WTC11 (cell line): ENCODE results near the gene TDRD9. TPM values are rescaled to one million over a fixed set of nuclear protein-coding genes. Genes with fewer than 3 reads are reported as not detected.

Experiments used
- ATAC-seq: fragments of 200-7000 bp; cut with Tn5 transposase; 2 replicates; pipeline ENCODE4 v1.10.0; 2021; ENCODE audit warnings: mild to moderate bottlenecking, moderate library complexity
- CTCF ChIA-PET: fragments of 300-600 bp; sonication (Branson Sonifier 250); formaldehyde crosslinking; loops from one replicate; lab custom pipeline; 2021; ENCODE audit warnings: antibody characterized with exemption; lab: Charles Lee
- POLR2A ChIA-PET: fragments of 350-600 bp; sonication (Branson Sonifier 250); formaldehyde crosslinking; loops from one replicate; lab custom pipeline; 2021; ENCODE audit warnings: antibody characterized with exemption; lab: Charles Lee
- DNase-seq: peaks from one replicate; pipeline ENCODE4 v3.0.0; 2021; ENCODE audit warnings: low spot score
- H3K27ac Mint-ChIP-seq: 2 replicates; pipeline ENCODE4 v1.8.0; 2021; ENCODE audit warnings: mixed read lengths
- H3K27me3 Mint-ChIP-seq: 2 replicates; pipeline ENCODE4 v1.8.0; 2021; ENCODE audit warnings: low read depth, mild to moderate bottlenecking, moderate library complexity, mixed read lengths
- H3K36me3 Mint-ChIP-seq: 2 replicates; pipeline ENCODE4 v1.8.0; 2021; ENCODE audit warnings: mixed read lengths
- H3K4me1 Mint-ChIP-seq: 2 replicates; pipeline ENCODE4 v1.8.0; 2022; ENCODE audit warnings: mixed read lengths
- H3K4me3 Mint-ChIP-seq: 2 replicates; pipeline ENCODE4 v1.8.0; 2021; ENCODE audit warnings: mild to moderate bottlenecking, moderate library complexity, mixed read lengths
- H3K9me3 Mint-ChIP-seq: 2 replicates; pipeline ENCODE4 v1.8.0; 2021; ENCODE audit warnings: mixed read lengths
- ATF1 ChIP-seq: sonication (generic); formaldehyde crosslinking; IDR thresholded peaks from 2 replicates; pipeline ENCODE4 v1.8.1; 2023; ENCODE audit warnings: mild to moderate bottlenecking, moderate library complexity, missing genetic modification reagents
- CREM ChIP-seq: sonication (generic); formaldehyde crosslinking; IDR thresholded peaks from 2 replicates; pipeline ENCODE4 v1.8.1; 2022; ENCODE audit warnings: mild to moderate bottlenecking, missing genetic modification reagents, moderate library complexity
- FOXP1 ChIP-seq: sonication (generic); formaldehyde crosslinking; IDR thresholded peaks from 2 replicates; pipeline ENCODE4 v1.8.0; 2022; ENCODE audit warnings: missing genetic modification reagents, mild to moderate bottlenecking, moderate library complexity, borderline replicate concordance
- MYBL2 ChIP-seq: sonication (generic); formaldehyde crosslinking; IDR thresholded peaks from 2 replicates; pipeline ENCODE4 v1.8.1; 2023; ENCODE audit warnings: mild to moderate bottlenecking, moderate library complexity, missing genetic modification reagents
- NFE2L1 ChIP-seq: sonication (generic); formaldehyde crosslinking; IDR thresholded peaks from 2 replicates; pipeline ENCODE4 v1.8.1; 2023; ENCODE audit warnings: missing genetic modification reagents
- NFYB ChIP-seq: sonication (generic); formaldehyde crosslinking; conservative IDR thresholded peaks from 2 replicates; pipeline ENCODE4 v1.8.0; 2022; ENCODE audit warnings: low read depth, missing genetic modification reagents
- NR1H2 ChIP-seq: sonication (generic); formaldehyde crosslinking; IDR thresholded peaks from 2 replicates; pipeline ENCODE4 v1.9.0; 2021; ENCODE audit warnings: mild to moderate bottlenecking, moderate library complexity, missing genetic modification reagents
- OVOL2 ChIP-seq: fragments of 250-450 bp; sonication (Bioruptor Pico); IDR thresholded peaks from 2 replicates; pipeline ENCODE4 v1.9.0; 2021; ENCODE audit warnings: mild to moderate bottlenecking, borderline replicate concordance
- SOX15 ChIP-seq: fragments of 250-450 bp; sonication (Bioruptor Pico); IDR thresholded peaks from 2 replicates; pipeline ENCODE4 v1.9.0; 2021; ENCODE audit warnings: mild to moderate bottlenecking
- TP53 ChIP-seq: sonication (generic); formaldehyde crosslinking; IDR thresholded peaks from 2 replicates; pipeline ENCODE4 v1.8.1; 2023; ENCODE audit warnings: mild to moderate bottlenecking, missing genetic modification reagents
- USF1 ChIP-seq: sonication (generic); formaldehyde crosslinking; IDR thresholded peaks from 2 replicates; pipeline ENCODE4 v1.8.0; 2022; ENCODE audit warnings: mild to moderate bottlenecking, missing genetic modification reagents
- ZNF121 ChIP-seq: sonication (generic); formaldehyde crosslinking; IDR thresholded peaks from 2 replicates; pipeline ENCODE4 v1.8.0; 2023; ENCODE audit warnings: missing genetic modification reagents
- ZNF219 ChIP-seq: sonication (generic); formaldehyde crosslinking; IDR thresholded peaks from 2 replicates; pipeline ENCODE4 v1.8.0; 2023; ENCODE audit warnings: missing genetic modification reagents, mild to moderate bottlenecking, borderline replicate concordance
- ZNF263 ChIP-seq: sonication (generic); formaldehyde crosslinking; IDR thresholded peaks from 2 replicates; pipeline ENCODE4 v1.8.1; 2022; ENCODE audit warnings: low read depth, mild to moderate bottlenecking, moderate library complexity, missing genetic modification reagents
- ZNF671 ChIP-seq: fragments of 250-450 bp; sonication (Bioruptor Pico); IDR thresholded peaks from 2 replicates; pipeline ENCODE4 v1.8.0; 2021; ENCODE audit warnings: mild to moderate bottlenecking
- ZSCAN18 ChIP-seq: fragments of 250-450 bp; sonication (Bioruptor Pico); IDR thresholded peaks from 2 replicates; pipeline ENCODE4 v2.1.2; 2022; ENCODE audit warnings: mild to moderate bottlenecking, moderate library complexity
- total RNA-seq: library from RNA; stranded (reverse); gene quantifications from 3 replicates; pipeline ENCODE4 v1.2.3, GENCODE V29; 2021
- TF ChIP-seq, protein P1 (sequence below): sonication (generic); formaldehyde crosslinking; IDR thresholded peaks from 2 replicates; pipeline ENCODE4 v1.8.1; 2023; ENCODE audit warnings: mild to moderate bottlenecking, missing genetic modification reagents, borderline replicate concordance
- TF ChIP-seq, protein P2 (sequence below): sonication (generic); formaldehyde crosslinking; IDR thresholded peaks from 2 replicates; pipeline ENCODE4 v1.8.1; 2023; ENCODE audit warnings: mild to moderate bottlenecking, missing genetic modification reagents, moderate library complexity
- TF ChIP-seq, protein P3 (sequence below): sonication (generic); formaldehyde crosslinking; IDR thresholded peaks from 2 replicates; pipeline ENCODE4 v1.8.0; 2023; ENCODE audit warnings: mild to moderate bottlenecking, missing genetic modification reagents
- TF ChIP-seq, protein P4 (sequence below): sonication (generic); formaldehyde crosslinking; IDR thresholded peaks from 2 replicates; pipeline ENCODE4 v1.8.1; 2023; ENCODE audit warnings: mild to moderate bottlenecking, moderate library complexity, missing genetic modification reagents
- TF ChIP-seq, protein P5 (sequence below): fragments of 250-450 bp; sonication (Bioruptor Pico); conservative IDR thresholded peaks from 2 replicates; pipeline ENCODE4 v1.9.0; 2021; ENCODE audit warnings: mild to moderate bottlenecking

TDRD9 gene
- total RNA-seq, 1 experiment from 2014 or later = 0.17 TPM

DNA sequence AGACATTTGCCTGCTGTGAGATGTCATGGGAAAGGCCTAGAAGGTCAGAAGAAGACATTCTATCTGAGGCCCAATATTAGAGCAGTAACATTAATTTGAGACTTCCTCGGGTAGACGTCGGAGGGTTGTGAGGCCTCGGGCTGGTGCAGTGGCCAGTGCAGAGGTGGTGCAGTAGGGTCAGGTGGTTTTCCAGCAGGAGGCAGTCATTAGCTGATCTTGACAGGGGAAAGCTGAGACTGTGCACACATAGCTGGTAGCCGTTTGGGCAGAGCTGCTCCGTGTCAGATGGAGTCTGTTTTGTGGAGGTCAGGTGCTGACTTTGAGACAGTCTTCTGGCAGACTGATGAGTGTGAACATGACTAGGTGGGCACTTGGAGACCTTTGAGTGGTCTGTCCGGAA is 91.5 kb downstream of the TDRD9 start:
- Mint-ChIP-seq H3K4me3 (no peak overlapping the region), H3K9me3 (no peaks in the 10 kb centered on the region), H3K27ac (no peak overlapping the region), H3K36me3 (no peaks in the 10 kb centered on the region), H3K27me3 (no peaks in the 10 kb centered on the region; the same call in 1 of the 2 replicates), H3K4me1 (no peaks in the 10 kb centered on the region)
- ChIA-PET POLR2A (interaction anchor here (0.5 kb wide), 1 partner anchor 51 kb away, joined by 3 read pairs; no protein-coding TSS in a partner anchor), CTCF (interaction anchor here (3.0 kb wide), 1 partner anchor 58 kb away, joined by 11 read pairs; no protein-coding TSS in a partner anchor)
- TF ChIP-seq, protein P1, sequence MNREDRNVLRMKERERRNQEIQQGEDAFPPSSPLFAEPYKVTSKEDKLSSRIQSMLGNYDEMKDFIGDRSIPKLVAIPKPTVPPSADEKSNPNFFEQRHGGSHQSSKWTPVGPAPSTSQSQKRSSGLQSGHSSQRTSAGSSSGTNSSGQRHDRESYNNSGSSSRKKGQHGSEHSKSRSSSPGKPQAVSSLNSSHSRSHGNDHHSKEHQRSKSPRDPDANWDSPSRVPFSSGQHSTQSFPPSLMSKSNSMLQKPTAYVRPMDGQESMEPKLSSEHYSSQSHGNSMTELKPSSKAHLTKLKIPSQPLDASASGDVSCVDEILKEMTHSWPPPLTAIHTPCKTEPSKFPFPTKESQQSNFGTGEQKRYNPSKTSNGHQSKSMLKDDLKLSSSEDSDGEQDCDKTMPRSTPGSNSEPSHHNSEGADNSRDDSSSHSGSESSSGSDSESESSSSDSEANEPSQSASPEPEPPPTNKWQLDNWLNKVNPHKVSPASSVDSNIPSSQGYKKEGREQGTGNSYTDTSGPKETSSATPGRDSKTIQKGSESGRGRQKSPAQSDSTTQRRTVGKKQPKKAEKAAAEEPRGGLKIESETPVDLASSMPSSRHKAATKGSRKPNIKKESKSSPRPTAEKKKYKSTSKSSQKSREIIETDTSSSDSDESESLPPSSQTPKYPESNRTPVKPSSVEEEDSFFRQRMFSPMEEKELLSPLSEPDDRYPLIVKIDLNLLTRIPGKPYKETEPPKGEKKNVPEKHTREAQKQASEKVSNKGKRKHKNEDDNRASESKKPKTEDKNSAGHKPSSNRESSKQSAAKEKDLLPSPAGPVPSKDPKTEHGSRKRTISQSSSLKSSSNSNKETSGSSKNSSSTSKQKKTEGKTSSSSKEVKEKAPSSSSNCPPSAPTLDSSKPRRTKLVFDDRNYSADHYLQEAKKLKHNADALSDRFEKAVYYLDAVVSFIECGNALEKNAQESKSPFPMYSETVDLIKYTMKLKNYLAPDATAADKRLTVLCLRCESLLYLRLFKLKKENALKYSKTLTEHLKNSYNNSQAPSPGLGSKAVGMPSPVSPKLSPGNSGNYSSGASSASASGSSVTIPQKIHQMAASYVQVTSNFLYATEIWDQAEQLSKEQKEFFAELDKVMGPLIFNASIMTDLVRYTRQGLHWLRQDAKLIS (CRISPR knock-in tag) = no peak
- no peak for TF ChIP-seq ZNF219 (CRISPR knock-in tag)
- TF ChIP-seq, protein P2, sequence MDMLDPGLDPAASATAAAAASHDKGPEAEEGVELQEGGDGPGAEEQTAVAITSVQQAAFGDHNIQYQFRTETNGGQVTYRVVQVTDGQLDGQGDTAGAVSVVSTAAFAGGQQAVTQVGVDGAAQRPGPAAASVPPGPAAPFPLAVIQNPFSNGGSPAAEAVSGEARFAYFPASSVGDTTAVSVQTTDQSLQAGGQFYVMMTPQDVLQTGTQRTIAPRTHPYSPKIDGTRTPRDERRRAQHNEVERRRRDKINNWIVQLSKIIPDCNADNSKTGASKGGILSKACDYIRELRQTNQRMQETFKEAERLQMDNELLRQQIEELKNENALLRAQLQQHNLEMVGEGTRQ (CRISPR knock-in tag) = no peak
- TF ChIP-seq ZSCAN18 (CRISPR knock-in tag) = no peak
- TF ChIP-seq FOXP1 (CRISPR knock-in tag) = no peak
- TF ChIP-seq, protein P3, sequence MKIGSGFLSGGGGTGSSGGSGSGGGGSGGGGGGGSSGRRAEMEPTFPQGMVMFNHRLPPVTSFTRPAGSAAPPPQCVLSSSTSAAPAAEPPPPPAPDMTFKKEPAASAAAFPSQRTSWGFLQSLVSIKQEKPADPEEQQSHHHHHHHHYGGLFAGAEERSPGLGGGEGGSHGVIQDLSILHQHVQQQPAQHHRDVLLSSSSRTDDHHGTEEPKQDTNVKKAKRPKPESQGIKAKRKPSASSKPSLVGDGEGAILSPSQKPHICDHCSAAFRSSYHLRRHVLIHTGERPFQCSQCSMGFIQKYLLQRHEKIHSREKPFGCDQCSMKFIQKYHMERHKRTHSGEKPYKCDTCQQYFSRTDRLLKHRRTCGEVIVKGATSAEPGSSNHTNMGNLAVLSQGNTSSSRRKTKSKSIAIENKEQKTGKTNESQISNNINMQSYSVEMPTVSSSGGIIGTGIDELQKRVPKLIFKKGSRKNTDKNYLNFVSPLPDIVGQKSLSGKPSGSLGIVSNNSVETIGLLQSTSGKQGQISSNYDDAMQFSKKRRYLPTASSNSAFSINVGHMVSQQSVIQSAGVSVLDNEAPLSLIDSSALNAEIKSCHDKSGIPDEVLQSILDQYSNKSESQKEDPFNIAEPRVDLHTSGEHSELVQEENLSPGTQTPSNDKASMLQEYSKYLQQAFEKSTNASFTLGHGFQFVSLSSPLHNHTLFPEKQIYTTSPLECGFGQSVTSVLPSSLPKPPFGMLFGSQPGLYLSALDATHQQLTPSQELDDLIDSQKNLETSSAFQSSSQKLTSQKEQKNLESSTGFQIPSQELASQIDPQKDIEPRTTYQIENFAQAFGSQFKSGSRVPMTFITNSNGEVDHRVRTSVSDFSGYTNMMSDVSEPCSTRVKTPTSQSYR (CRISPR knock-in tag) = no peak
- TF ChIP-seq ATF1 (CRISPR knock-in tag) = no peak
- no peak for TF ChIP-seq ZNF263 (CRISPR knock-in tag)
- TF ChIP-seq USF1 (CRISPR knock-in tag) = no peak
- TF ChIP-seq NR1H2 = no peak
- TF ChIP-seq MYBL2 = no peak
- TF ChIP-seq SOX15 (CRISPR knock-in tag) = no peak
- TF ChIP-seq ZNF121 (CRISPR knock-in tag) = no peak
- ATAC-seq = peak; percentile 44; the same call in 1 of the 2 replicates
- no peak for DNase-seq

DNA sequence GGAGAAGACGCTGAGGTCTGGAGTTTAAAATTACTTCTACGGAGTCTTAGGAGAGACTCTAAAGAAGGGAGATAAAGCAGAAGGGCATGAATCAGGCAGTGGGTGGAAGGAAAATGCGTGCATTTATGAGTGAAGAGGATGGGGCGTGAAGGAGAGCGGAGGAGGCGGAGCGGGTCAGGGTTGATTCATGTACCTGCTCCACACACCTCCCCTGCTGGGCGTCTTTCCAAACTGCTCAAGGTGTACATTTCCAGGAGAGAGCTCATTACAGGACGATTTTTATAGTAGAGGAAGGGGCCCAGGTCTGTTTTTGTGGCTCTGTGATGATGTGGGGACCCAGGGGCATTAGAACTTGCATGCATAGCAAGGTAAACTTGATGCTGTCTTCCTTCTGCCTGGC is 92.2 kb downstream of the TDRD9 start:
- no peak overlapping the region for H3K4me3 Mint-ChIP-seq
- no peak for DNase-seq
- TF ChIP-seq ZNF671 (CRISPR knock-in tag) = no peak
- no peak for TF ChIP-seq OVOL2
- TF ChIP-seq, protein P4, sequence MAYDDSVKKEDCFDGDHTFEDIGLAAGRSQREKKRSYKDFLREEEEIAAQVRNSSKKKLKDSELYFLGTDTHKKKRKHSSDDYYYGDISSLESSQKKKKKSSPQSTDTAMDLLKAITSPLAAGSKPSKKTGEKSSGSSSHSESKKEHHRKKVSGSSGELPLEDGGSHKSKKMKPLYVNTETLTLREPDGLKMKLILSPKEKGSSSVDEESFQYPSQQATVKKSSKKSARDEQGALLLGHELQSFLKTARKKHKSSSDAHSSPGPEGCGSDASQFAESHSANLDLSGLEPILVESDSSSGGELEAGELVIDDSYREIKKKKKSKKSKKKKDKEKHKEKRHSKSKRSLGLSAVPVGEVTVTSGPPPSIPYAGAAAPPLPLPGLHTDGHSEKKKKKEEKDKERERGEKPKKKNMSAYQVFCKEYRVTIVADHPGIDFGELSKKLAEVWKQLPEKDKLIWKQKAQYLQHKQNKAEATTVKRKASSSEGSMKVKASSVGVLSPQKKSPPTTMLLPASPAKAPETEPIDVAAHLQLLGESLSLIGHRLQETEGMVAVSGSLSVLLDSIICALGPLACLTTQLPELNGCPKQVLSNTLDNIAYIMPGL (CRISPR knock-in tag) = no peak
- TF ChIP-seq CREM = no peak
- TF ChIP-seq TP53 (CRISPR knock-in tag) = no peak
- no peak for TF ChIP-seq FOXP1 (CRISPR knock-in tag)
- TF ChIP-seq NFE2L1 = no peak
- TF ChIP-seq, protein P5, sequence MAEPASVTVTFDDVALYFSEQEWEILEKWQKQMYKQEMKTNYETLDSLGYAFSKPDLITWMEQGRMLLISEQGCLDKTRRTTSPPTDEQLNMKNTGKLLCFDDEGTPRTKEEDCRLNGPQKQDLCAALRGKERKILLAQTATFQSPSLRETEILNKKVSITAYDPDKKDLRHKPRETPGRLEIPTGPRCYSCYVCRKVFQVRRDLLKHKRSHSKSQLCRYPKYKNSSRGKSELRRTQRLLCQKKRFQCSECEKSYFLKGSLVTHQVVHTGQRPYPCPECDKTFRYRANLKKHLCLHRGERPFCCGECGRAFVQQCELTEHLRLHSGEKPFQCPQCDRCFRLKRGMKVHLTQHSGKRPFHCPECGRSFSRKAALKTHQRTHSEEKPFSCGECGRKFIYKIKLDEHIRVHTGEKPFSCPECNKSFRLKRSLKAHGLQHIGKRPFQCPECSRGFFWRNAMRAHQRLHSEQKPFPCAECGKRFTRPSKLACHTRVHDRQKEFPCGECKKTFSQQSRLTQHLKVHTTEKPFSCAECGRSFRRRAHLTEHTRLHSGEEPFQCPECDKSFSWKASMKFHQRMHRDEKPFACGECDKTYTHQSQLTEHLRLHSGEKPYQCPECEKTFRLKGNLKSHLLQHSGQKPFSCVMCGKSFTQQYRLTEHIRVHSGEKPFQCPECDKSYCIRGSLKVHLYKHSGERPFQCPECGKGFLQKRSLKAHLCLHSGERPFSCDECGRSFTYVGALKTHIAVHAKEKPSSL = no peak
- TF ChIP-seq NFYB (CRISPR knock-in tag) = no peak

More for the DNA sequence above, 92.2 kb downstream of the TDRD9 start:
- no peak for ATAC-seq
- Mint-ChIP-seq H3K9me3 (no peaks in the 10 kb centered on the region), H3K4me1 (no peaks in the 10 kb centered on the region), H3K27ac (no peak overlapping the region), H3K36me3 (no peaks in the 10 kb centered on the region), H3K27me3 (no peaks in the 10 kb centered on the region; the same call in 1 of the 2 replicates)
- ChIA-PET CTCF (interaction anchor here (3.0 kb wide), 1 partner anchor 57 kb away, joined by 11 read pairs; no protein-coding TSS in a partner anchor), POLR2A (no interaction called here)
